T47D (cell line): ENCODE results near the gene ZC3H7B.
A peak's percentile ranks its signal among the peaks of the same experiment; 100 is the strongest.
"Not testable (repeated sequence)": the region's sequence is repeated elsewhere in the genome, so short reads cannot be mapped to it uniquely, and the experiment has no call there.

ENCODE experiments used
- DNase-seq, 2 experiments: peaks; one replicate each; pipeline versions ENCODE4 v3.0.0 to v3.0.0-alpha.2; 2011 to 2012; ENCODE audit warnings: low read depth in 1 of 2, low spot score in 1 of 2
- JUND ChIP-seq: IDR thresholded peaks from 2 replicates; pipeline ENCODE4 v1.6.1; 2012; ENCODE audit warnings: low read depth
- in situ Hi-C: cut with HindIII; loops from 2 replicates; pipeline ENCODE4 v1.10.0; 2016; ENCODE audit warnings: low sequenced_read_pairs, low pct_unique_long_range_greater_than_20kb

Gene ZC3H7B

DNA sequence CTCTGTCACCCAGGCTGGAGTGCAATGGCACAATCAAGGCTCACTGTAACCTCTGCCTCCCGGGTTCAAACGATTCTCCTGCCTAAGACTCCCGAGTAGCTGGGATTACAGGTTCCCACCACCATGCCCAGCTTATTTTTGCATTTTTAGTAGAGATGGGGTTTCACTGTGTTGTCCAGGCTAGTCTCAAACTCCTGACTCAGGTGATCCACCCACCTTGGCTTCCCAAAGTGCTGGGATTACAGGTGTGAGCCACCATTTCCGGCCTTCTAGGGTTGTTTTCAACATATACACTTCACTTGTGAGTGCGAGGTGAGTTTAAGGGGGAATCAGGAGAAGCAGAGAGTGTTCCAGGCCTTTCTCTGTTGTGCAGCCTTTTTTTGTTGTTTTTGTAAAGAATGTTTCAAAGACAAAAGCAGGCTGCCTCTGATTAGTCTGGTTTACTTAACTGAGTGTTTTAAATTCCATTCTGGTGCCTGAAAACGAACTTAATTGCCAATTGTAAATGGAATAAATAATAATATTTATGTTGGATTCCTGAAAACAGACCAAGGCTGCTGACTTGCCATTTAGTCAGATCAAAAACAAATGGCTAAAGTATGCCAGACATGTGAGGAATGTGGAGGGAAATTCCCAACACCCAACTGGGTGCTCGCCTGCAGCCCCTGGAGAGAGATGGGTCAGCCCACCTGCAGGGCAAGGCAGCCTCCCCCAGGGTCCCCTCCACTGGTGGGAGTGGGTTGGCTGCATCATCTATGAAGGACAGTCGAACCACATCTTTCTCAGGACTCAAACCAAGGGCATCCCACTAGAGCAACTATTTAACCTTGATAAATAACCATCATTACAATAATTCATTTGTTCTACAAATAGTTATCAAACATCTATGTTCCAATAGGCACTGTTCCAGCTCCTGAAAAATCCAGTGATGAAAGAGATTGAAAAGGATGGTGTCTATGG lies 10.8 kb upstream of the ZC3H7B start:
- TF ChIP-seq JUND, result no peak
- in situ Hi-C loops, result no loop called here
- peak in 1 of 2 experiments; percentile 25 for DNase-seq

DNA sequence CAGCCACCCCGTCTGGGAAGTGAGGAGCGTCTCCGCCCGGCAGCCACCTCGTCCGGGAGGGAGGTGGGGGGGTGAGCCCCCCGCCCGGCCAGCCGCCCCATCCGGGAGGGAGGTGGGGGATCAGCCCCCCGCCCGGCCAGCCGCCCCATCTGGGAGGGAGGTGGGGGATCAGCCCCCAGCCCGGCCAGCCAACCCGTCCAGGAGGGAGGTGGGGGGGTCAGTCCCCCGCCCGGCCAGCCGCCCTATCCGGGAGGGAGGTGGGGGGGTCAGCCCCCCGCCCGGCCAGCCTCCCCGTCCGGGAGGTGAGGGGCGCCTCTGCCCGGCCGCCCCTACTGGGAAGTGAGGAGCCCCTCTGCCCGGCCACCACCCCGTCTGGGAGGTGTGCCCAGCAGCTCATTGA lies 6.5 kb upstream of the ZC3H7B start:
- in situ Hi-C loops, DNase-seq: not testable (repeated sequence)

DNA sequence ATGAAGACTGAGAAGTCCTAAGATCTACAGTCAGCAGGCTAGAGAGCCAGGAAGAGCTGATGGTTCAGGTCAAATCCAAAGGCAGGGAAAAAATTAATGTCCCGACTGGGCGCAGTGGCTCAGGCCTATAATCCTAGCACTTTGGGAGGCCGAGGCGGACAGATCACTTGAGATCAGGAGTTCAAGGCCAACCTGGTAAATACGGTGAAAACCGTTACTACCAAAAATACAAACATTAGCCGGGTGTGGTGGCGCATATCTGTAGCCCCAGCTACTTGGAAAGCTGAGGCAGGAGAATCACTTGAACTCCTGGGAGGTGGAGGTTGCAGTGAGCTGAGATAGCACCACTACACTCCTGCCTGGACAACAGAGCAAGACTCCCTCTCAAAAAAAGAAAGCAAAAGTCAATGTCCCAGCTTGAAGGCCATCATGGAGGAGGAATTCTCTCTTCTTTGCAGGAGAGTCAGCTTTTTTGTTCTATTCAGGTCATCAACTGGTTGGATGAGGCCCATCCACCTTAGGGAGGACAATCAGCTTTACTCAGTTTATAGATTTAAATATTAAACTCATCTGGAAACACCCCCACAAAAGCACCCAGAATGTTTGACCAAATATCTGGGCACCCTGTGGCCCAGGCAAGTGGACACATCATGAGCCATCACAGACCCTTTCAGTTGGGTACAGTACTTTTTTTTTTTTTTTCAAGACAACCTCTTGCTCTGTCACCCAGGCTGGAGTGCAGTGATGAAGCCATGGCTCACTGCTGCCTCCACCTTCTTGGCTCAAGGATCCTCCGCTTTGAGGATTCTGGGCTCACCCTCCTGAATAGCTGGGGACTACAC lies 4.3 kb upstream of the ZC3H7B start:
- DNase-seq, result no peak
- no peak for TF ChIP-seq JUND
- in situ Hi-C loops, result no loop called here

DNA sequence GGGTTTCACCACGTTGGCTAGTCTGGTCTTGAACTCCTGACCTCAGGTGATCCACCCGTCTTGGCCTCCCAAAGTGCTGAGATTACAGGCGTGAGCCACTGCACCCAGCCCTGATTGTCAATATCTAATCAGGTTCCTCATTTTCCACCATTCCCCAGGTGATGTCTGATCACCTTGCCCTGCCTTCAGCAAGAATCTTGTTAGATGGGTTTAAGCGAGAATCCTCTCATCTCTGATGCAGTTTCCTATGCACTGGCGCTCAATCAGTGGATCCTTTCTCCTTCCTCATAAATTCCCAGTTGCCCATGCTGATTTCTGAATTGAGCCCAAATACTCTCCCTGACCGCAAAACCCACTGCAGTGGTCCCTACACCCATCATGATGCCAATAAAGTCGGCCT lies 664 bp upstream of the ZC3H7B start:
- in situ Hi-C loops, result no loop called here
- no peak for DNase-seq
- TF ChIP-seq JUND, result no peak

DNA sequence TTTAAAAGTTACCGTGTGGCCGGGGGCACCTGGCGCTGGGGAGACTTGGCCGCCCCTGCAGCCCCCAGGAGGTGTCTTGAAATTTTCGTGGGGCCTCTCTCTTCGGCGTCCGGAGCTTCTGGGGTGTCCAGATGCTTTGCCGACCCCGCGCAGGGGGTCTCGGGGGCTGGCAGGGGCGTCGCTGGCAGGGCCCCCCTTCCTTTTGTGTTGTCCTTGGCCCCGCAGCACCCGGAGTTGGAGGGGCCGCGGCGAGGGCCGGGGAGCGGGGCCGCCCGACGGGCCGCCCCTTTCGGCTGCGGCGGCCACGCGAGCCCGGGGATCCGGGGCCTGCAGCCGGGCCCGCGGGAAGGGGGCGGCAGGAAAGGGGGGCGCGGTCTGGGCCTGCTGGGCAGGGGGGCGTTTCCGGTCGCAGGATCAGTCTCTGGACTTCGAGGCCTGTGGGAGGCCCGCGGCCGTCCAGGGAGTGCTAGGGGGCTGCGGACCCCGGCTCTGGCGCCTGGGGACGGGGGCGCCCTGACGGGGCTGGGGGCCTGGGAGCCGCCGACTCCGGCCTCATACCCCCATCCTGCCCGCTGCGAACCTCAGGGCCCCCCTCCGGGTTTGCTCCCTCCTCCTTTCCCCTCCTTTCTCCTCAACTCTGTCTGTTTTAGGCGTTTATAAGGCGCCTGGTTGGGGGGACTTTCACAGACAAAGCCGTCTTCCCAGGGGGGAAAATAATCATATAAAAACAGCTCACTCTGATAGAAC lies 869 bp downstream of the ZC3H7B start:
- TF ChIP-seq JUND, result no peak
- DNase-seq, result no peak
- in situ Hi-C loops, result no loop called here

DNA sequence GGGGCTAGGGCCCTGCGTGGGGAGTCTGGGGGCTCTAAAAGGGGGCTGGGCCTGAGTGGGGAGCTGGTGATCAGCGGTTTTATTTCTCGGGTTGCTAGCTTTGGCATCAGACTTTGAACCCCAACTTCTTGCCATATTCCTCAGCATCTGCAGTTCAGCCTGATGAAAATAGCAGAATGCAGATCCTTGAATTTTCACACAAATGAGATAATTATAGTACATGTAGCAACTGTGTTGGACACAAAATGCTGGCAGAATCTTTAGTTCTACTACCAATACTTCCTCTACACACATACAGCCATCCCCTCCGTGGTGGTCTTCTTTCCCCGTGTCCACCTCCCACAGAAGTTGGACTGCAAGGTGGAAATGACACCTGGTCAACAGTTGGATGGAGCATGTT lies 1.5 kb downstream of the ZC3H7B start:
- DNase-seq, result no peak
- TF ChIP-seq JUND, result no peak
- in situ Hi-C loops, result no loop called here

DNA sequence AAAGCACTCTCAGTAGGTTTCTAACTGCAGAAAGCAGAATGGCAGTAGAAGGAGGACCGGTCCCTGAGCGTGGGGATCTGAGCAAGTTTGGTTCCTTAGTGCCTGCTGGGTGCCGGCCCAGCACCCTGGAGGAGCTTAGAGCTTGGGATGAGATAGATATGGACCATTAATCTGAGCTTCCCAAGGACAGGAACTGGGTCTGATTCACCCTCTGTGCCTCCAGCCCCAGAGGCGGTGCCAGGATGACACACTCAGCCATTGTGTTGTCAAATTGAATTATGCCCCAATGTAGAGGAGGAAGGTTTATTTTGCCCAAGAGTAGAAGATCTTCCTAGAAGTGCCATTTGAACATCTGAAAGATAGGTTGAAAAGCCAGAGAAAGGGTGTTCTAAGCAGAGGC lies 4.3 kb downstream of the ZC3H7B start:
- no peak for TF ChIP-seq JUND
- no peak for DNase-seq
- in situ Hi-C loops, result no loop called here

DNA sequence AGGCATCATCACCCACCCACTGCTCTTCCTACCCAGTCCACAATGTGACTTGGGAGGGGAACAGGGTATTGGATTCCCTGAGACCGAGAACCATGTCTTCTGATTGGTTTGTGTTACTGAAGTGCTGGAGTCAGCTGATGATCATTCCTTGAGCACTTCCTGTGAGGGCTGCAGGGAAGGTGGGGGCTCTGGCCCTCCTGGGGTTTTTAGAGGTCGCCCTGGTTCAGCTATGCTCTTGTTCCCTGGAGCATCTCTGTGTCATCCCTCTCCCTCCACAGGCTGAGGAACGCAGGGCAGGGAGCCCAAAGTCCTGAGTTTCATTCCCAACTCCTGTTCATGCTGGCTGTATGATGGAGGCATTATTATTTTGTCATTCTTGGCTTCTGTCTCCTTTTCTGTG lies 6.7 kb downstream of the ZC3H7B start:
- DNase-seq, result no peak
- TF ChIP-seq JUND, result no peak
- in situ Hi-C loops, result no loop called here

DNA sequence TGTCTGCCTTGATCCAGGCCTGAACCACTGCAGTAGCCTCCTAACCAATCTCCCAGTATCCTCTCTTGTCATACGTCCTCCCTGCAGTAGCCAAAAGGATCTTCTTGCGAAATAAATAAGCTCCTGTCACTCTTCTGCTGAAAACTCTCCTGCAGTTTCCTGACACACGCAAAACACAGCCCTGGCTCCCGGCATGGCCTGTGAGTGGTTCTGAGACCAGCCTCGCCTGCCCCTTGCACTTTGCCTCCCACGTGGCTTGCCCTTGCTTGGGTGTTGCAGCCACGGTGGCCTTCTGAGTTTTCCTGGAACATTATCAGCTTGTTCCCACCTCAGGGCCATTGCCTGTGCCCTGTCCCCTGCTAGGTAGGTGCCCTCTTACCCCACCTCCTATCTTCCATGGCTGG lies 7.2 kb downstream of the ZC3H7B start:
- no peak for DNase-seq
- in situ Hi-C loops, result no loop called here

DNA sequence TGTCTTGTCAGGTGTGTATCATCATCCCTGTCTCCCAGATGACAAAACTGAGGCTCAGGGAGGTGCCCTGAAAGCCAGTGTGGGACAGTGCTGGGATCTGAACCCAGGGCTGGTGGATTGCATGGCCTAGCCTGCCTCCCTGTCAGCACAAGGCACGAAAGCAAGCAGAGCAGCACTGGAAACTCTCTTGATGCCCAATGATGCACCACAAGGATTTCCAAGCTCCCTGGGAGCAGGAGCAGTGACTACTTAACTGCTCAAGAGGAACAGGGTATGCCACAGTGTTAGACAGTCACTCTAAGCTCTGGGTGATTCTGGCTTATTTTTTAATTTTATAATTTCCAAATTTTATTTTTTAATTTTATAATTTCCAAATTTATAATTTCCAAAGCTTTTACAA lies 9.0 kb downstream of the ZC3H7B start:
- in situ Hi-C loops, result no loop called here
- DNase-seq, result no peak
- no peak for TF ChIP-seq JUND

More for the DNA sequence above, 7.2 kb downstream of the ZC3H7B start:
- no peak for TF ChIP-seq JUND

DNA sequence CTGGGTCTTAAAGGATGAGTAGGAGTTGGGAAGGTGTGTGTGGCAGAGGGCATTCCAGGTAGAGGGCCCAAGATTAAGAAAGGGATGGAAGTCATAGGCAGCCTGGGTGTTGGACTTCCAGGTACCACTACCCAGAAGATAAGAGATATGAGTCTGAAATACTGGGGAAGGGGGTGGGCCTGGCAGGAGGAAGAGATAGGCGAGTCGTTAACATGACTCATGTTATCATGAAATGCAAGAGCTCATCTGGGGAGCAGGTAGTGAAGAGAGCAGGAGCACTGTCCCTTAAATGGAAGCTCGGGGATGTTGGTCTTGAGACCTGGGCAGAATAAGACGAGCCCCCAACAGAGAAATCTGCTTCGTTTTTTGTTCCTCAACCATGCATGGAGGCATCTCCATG lies 10.2 kb downstream of the ZC3H7B start:
- in situ Hi-C loops, result no loop called here
- TF ChIP-seq JUND, result no peak
- DNase-seq, result no peak

DNA sequence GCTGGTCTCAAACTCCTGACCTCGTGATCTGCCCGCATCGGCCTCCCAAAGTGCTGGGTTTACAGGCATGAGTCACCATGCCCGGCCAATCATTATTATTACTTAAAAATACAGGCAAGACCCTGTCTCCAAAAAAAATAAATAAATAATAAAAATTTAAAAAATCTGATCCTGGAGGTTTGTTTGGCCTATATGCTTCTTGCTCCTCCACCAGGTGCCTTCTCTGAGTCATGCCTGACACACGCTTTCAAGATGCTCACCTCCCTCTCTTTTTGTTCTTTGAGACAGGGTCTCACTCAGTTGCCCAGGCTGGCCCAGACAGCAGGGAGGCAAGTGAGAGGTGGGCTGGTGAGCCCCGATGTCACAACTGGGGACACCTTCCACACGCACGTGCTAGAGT lies 13.5 kb downstream of the ZC3H7B start:
- no peak for TF ChIP-seq JUND
- in situ Hi-C loops, result no loop called here
- no peak for DNase-seq
